GM19468 (cell line): ENCODE results near the gene OTUD4.
"Not testable (repeated sequence)": the region's sequence is repeated elsewhere in the genome, so short reads cannot be mapped to it uniquely, and the experiment has no call there.

ENCODE experiments used
- ATAC-seq: cut with Tn5 transposase; IDR thresholded peaks from one replicate; pipeline ENCODE4 v1.9.1; 2021; ENCODE audit warnings: mild to moderate bottlenecking, moderate library complexity, moderate number of reproducible peaks; ENCODE audit not compliant: unreplicated experiment; ENCODE audit errors: extremely low read depth

The OTUD4 gene, protein sequence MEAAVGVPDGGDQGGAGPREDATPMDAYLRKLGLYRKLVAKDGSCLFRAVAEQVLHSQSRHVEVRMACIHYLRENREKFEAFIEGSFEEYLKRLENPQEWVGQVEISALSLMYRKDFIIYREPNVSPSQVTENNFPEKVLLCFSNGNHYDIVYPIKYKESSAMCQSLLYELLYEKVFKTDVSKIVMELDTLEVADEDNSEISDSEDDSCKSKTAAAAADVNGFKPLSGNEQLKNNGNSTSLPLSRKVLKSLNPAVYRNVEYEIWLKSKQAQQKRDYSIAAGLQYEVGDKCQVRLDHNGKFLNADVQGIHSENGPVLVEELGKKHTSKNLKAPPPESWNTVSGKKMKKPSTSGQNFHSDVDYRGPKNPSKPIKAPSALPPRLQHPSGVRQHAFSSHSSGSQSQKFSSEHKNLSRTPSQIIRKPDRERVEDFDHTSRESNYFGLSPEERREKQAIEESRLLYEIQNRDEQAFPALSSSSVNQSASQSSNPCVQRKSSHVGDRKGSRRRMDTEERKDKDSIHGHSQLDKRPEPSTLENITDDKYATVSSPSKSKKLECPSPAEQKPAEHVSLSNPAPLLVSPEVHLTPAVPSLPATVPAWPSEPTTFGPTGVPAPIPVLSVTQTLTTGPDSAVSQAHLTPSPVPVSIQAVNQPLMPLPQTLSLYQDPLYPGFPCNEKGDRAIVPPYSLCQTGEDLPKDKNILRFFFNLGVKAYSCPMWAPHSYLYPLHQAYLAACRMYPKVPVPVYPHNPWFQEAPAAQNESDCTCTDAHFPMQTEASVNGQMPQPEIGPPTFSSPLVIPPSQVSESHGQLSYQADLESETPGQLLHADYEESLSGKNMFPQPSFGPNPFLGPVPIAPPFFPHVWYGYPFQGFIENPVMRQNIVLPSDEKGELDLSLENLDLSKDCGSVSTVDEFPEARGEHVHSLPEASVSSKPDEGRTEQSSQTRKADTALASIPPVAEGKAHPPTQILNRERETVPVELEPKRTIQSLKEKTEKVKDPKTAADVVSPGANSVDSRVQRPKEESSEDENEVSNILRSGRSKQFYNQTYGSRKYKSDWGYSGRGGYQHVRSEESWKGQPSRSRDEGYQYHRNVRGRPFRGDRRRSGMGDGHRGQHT

DNA sequence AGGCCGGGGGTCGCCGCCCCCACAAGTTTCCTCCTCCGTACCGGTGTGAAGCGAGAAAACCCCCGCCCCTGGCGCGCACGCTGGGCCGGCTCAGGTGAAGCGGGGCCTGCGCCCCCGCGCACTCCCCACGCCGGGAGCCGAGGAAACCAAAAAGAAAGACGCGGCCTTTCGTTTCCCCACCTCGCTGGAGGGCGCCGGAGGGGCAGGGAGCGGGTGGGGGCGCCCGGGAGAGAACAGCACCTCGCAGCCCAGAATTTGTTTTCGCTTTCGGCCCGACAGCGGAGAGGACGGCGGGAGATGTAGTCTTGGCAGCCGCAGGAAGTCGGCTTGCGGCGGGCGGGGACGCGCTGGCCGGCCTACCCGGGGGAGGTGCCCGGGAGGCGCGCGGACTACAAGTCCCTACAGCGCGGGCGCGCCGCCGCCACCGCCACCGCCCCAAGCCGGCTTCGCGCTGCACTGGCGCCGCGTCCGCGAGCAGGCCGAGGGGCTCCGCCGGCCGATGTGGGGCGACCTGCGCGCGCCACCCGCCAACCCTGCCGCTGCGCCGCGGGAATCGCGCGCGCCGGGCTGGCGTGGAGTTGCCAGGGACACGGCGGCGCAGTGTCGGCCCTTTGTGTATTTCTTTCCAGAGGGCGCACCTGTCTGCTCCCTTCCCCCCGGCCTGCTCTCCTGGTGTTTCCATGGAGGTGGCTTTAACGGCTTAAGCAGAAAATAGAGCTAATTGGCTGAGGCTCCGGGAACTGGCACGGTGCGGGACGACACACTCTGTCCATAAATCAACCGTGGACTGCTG is at the start of gene OTUD4:
OTUD4 (minus strand) TSS at position 292 of the 793 bp plus-strand sequence. CDS start 616 bp downstream, outside the sequence.
- ATAC-seq, result peak; percentile 91

DNA sequence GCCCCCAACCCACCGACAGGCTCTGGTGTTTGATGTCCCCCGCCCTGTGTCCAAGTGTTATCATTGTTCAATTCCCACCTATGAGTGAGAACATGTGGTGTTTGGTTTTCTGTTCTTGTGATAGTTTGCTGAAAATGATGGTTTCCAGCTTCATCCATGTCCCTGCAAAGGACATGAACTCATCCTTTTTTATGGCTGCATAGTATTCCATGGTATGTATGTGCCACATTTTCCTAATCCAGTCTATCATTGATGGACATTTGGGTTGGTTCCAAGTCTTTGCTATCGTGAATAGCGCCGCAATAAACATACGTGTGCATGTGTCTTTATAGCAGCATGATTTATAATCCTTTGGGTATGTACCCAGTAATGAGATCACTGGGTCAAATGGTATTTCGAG is 42.8 kb upstream of the OTUD4 start:
- ATAC-seq, result not testable (repeated sequence)

DNA sequence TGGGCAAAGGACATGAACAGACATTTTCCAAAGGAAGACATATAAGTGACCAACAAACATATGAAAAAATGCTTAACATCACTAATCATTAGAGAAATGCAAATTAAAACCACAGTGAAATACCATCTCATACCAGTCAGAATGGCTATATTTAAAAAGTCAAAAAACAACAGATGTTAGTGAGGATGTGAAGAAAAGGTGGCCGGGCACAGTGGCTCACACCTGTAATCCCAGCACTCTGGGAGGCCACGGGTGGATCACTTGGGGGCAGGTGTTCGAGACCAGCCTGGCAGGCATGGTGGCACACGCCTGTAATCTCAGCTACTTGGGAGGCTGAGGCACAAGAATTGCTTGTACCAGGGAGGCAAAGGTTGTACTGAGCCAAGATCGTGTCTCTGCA is 41.1 kb upstream of the OTUD4 start:
- not testable (repeated sequence) for ATAC-seq

DNA sequence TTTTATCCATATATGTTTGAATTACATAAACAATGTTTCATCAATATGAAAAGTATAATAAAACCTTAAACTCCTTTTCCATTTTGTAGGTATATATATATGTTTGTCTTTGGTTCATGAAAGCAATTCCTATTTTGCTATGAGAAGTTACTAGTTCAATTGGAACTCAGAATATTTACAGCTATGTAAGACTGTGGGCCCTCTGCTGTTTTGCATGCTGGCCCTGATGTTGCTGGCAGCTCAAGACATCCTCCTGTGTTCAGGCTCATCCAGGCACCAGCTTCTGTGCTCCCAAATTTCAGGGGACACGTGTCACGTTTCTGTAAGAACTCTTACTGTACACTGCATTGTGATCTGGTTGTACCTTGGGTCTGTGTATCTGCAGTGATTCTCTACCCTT is 38.7 kb upstream of the OTUD4 start:
- no peak for ATAC-seq

DNA sequence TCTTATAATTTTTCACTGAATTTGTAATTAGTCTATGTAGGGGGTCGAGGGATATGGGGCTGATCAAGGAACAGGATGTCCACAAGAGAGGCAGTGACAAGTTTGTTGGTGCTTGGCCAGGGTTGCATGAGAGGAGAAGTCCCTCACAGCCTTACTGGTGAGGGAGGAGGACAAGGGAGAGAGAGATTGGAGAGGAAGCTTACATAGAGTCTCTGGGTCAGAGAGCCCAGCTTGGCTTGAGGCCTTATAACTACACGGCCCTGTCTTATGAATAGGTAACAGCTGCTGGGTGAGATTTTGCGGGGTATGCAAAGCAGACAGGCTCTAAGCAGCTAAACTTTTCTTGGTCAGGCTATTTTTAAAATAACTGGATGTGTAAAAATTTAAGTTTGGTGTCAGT is 37.9 kb upstream of the OTUD4 start:
- no peak for ATAC-seq

DNA sequence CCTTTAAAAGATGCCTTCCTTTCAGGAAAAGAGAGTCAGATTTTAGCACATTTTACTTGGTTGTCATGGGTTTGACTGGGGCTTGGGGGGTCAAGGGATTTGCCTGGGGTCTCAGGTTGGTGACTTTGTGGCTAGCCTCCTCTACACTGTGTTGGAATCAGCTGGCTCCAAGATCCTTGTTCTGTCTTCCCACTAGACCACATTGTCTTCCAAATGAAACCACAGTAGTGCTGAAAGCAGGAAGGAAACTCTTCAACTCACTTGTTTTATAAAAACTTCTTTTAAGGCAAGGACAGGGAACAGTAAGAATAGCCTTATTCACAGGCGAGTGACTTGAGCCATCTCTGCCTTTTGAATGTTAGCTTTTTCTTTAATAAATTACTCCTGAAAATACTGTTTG is 37.0 kb upstream of the OTUD4 start:
- ATAC-seq, result no peak

DNA sequence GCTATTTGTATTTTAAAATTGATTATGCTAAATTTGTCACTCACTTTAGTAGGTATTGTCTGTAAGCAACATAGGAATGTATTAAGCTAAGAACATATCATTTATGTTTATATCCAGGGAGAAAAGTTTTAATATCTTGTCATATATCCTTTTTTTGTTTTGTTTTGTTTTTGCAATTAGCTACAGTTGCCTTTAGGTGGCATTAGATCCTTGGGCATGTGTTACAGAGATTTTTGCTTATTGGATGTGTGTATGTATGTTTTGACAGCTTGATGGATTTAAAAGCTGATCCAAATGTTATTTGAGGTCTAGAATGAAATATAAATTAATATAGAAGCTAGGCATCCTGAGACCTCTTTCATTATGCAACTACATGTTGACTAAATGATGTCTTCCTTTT is 36.1 kb upstream of the OTUD4 start:
- no peak for ATAC-seq

DNA sequence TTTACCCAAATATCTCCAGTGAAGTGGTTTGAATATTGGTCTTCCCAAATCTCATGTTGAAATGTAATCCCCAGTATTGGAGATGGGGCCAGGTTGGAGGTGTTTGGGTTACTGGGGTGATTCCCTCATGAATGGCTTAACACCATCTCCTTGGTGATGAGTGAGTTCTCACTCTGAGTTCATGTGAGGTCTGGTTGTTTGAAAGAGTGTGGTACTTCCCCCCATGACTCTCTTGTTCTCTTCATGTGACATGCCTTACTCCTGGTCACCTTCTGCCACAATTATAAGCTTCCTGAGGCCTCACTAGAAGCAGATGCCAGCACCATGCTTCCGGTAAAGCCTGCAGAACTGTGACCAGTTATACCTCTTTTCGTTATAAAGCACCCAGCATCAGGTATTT is 32.9 kb upstream of the OTUD4 start:
- no peak for ATAC-seq

DNA sequence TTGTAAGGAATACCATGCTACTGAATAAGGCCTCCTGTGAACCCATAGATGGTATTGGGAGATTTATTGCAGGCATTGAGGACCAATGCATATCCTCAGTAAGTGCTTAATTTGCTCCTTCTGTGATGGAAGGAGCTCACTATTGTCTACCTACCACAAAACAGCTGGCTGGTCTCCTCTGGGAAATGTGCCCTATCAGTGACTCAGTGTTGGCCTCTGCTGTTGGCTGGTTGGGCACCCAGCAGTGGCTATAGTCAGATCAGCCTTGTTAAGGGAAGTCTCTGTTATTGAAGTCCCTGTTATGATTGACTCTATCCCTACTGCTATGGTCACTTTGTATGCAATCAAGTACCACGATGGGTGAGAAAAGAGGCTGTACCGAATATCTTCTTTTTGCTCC is 27.5 kb upstream of the OTUD4 start:
- ATAC-seq, result no peak

DNA sequence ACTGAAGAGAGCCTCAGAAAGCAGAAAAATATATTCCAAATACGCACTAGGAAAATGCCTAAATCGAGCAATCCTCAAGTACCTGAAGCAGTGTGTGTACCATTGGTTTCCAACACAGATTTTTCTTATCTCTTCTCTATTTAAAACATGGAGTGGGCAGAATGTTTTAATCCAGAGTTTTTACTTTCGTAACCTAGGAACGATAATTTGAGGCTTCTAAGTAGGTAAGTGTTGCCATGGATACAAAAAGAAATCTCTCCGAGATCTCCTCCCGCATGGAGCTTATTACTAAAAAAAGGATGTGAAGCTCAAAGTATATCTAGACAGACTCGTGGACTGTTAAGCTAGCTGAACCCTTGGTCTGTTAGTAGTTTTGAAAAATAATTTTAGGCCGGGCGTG is 23.0 kb upstream of the OTUD4 start:
- ATAC-seq, result no peak

DNA sequence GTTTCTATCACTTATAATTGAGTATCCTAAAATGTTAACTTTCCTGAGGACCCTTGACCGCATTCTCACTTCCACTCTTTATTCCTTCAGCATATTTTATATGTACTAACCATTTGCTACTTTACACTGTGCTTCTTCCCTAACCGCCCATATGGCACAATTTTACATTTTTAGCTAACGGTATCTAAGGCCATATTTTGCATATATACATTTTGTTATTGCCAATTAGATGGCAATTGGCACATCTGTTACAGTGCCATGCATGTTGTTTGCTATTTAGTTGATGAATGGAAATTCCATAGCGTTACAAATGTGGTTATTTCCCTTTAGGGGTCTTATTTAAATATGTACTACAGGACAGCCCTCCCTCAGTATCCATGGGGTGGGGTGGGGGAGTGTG is 20.0 kb upstream of the OTUD4 start:
- no peak for ATAC-seq

DNA sequence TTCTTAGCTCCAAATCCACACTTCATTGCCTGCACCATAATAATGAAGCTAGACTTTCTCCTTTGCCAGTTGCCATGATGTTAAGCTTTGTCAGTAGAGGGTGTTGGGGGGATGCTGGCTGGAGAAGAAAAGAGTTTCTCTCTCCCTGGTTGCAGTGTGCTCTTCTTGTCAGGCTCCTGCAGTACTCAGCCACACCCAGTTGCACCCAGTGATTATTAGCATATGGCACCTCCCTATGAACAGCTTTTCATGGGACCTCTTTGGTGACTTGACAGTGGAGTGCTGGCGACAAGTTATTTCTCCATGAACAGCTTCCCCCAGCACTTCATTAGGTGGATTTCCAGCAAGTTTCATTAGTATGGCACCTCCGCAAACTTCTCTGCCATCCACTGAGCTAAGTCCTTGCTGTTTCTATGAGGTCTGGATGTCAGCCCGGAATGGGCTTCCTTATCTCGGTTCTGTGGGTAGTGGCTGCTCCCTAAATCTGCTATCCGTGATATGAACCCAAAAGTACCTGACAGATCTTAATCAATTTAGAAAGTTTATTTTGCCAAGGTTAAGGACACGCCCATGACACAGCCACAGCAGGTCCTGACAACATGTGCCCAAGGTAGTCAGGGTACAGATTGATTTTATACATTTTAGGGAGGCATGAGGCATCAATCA is 18.8 kb upstream of the OTUD4 start:
- no peak for ATAC-seq

DNA sequence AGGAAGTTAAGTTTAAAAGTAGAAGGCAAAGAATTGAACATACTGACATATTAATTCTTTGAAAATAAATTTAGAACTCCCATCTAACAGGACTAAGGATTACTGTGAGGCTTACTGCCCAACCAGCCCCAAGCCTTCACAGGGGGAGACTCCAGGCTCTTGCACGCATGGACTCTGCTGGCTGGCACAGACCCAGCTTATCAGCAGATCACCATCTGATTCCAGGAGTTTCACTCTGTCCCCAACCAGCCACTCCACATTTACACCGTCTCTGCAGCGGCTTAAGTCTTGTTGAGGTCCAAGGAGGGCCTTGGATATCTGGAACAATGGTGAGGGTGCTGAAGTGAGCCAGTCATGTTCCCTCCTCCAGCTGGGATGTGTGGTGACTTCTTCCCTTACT is 16.4 kb upstream of the OTUD4 start:
- ATAC-seq, result no peak

DNA sequence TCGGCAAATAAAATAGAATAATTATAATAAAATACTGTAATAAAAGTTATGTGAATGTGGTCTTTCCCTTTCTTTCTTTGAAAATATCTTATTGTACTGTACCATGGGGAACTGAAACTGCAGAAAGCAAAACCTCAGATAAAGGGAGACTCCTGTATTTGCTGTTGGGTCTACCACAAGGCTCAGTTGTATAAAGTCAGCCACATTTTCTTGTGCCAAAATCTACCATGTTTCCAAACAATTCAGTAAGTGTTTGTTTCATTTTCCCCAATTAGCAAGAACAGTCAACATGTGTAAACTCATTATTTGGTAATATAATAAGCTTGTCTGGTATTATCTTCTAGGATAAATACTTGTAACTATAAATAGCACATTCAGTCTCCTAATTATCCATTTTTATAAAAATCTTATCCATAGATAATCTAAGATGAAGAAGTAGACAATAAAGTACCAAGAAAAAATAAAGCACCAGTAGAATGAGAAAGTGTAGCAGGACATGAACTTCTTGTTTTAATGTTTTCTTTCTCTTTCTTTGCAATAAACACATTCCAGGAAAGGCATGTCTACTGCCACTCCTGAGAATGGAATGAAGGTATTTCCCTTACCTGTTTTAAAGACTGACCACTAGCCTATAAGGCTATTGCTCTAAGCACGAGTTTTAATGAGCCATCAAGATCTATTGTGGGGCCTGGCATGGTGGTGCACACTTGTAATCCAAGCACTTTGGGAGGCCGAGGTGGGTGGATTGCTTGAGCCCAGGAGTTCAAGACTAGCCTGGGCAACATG is 15.0 kb upstream of the OTUD4 start:
- peak; percentile 75 for ATAC-seq

DNA sequence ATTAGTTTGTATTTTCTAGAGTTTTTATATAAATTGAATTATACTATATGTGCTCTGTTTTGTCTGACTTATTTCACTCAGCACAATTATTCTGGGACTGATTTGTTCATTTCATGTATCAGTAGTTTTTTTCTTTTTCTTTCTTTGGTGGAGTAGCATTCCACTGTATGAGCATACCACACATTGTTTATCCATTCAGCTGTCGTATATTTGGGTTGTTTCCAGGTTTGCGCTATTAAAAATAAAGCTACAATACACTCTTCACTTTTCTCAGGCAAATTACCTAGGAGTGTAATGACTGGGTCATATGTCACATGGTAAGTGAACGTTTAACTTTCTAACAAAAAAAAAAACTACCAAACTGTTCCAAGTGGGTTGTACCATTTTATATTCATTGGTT is 9.6 kb upstream of the OTUD4 start:
- ATAC-seq, result no peak

DNA sequence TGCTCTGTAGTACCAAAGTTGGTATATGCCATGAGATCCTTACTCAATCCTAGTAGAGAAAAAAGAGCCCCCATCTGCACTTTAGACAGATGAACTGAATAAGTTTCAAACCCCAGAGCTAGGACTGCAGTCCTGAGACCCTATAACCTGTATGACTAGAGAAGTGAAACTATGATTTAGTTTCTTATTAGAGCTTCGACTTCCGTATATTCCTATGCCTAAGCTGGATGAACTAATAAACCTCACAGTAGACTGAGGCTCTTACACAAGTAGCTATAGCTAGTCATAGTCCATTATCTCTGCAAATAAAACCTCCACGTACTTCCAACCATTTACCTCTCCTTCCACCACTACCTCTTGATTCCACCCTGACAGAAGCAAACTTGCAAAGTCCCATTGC is 6.3 kb upstream of the OTUD4 start:
- peak; percentile 92 for ATAC-seq

DNA sequence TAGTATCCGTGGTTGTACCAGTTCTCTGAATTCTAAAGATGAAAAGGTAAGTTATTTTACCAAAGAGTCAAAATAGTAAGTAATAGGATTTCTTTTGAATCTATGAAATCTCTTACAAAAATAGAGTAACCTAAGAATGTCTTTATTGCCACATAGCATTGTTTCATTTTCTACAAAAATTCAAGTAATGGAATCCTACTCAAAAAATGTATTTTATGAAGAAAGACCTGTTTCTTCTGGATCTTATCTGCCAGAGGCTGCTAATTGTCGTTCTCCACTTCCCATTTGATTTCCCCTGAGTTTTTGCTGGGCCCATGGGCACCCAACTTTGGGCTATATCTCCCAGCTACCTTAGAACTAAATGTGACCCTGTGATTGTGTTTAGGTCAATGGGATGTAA is 3.2 kb upstream of the OTUD4 start:
- no peak for ATAC-seq

DNA sequence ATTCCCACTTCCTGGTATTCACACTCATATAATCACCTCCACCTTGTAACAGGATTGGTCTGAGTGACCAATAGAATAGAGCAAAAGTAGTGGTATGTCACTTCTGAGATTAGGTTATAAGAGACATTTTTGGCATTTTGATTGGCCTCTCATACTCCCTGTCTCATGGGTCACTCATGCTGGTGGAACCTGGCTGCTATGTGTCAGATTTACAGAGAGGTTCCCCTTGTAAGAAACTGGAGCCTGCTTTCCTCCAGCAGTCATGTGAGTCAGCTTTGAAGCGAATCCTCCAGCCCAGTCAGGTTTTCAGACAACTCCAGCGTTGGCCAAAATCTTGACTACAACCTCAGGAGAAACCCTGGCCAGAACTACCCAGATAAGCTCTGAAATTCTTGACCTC is 2.6 kb upstream of the OTUD4 start:
- no peak for ATAC-seq

DNA sequence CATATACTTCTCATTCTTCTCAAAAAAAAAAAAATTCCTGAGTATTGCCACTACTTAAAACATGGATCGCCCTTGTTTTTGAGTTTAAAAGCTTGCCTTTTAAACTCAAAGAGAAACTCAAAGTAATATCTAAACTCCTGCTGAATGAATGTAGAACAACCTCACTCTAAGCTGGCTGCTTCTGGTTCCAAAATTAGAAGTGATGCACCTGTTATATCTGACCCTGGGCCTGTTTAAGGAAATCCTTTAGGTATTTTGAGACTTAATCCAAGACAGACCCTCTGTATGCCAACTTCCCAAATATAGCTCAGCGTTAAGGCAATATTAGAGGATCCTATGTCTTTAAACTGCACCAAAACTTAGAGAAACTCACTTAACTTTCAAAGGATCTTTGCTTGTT is 1.8 kb upstream of the OTUD4 start:
- no peak for ATAC-seq
